GM18517 (cell line): ENCODE results near the gene TCEA2.

Experiments used
- ATAC-seq: cut with Tn5 transposase; IDR thresholded peaks from one replicate; pipeline ENCODE4 v1.9.1; 2021; ENCODE audit warnings: mild to moderate bottlenecking, moderate library complexity; ENCODE audit not compliant: unreplicated experiment

The TCEA2 gene

GRCh38 chr20:64048402-64049044 is 14.5 kb upstream of the TCEA2 start:
- no peak for ATAC-seq

DNA sequence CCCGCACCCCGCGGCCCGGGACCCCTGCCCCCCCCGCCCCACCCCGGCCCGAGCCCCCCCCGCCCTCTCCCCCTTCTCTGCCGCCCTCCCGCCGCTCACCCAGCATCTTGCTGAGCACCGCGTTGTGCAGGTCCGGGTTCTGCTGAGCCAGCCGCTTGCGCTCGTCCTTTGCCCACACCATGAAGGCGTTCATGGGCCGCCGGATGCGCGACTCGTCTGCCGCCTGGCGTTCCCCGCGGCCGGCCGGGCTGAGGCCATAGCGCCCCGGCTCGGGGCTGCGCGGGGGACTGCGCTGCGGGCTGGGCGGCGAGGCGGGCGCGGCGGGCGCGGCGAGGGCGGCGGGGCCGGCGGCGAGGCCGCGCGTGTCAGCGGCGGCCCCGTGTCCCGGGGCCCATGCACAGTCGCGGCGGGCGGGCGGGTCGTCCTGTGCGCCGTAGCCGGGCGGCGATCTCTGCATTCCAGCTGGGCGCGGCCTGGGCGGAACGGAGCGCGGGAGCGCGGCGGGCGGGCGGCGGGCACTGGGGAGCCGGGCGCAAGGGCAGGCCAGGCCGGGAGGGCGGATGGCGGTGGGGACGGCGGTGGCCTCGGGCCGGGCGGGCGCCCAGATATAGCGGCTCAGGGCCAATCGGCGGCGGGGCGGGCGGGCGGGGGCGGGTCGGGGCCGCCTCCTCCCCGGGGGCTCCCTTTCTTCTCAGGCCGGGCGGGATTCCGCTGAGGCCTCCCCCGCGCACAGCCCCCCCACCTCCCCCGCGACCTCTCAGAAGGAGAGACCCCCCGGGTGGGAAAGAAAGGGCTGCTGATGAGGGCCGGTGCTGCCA is 13.7 kb upstream of the TCEA2 start, which contains the start of gene SOX18:
SOX18 (minus strand) TSS at position 580 of the 818 bp plus-strand sequence; CDS start at position 457, 123 bp downstream.
- ATAC-seq = no peak

DNA sequence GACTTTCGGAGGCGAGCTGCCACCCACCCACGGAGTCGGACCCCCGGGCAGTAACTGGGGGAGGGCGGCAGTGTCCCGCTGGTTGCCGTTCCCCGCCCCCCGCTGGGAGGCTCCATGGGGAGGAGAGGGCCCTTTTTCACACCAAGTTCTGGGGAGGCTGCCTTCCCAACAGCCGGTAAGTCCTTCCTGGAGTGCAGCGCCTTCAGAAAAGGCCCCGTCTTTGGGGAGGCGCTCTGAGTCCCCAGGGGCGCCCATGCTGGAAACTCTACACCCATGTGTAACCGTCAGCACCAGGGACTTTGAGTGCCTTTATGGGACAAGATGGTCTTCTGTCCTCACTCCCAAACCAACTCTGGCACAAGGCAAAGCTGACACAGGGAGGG is 13.1 kb upstream of the TCEA2 start:
- no peak for ATAC-seq

- no peak for ATAC-seq
These were observed 12.6 kb upstream of the TCEA2 start for GRCh38 chr20:64050261-64051032.

DNA sequence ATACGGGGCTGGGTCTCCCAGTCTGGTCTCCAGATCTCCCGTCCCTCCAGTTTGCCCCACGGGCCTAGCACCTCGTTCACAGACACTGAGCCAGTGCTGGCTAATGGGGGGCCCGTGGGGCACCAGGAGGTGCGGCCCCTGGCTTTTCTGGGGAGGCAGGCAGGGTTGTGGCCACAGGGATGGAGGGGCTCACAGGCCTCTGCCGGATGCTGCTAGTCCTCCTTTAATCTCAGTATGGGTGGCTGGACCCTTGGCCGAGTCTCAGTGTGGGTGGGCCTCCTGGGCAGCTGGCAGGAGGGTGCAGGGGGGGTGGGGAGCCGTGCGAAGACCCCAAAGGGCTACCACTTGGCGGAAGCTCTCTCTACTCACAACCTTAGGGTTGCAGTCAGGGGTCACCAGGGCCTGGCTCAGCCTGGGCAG is 12.0 kb upstream of the TCEA2 start:
- ATAC-seq = no peak

DNA sequence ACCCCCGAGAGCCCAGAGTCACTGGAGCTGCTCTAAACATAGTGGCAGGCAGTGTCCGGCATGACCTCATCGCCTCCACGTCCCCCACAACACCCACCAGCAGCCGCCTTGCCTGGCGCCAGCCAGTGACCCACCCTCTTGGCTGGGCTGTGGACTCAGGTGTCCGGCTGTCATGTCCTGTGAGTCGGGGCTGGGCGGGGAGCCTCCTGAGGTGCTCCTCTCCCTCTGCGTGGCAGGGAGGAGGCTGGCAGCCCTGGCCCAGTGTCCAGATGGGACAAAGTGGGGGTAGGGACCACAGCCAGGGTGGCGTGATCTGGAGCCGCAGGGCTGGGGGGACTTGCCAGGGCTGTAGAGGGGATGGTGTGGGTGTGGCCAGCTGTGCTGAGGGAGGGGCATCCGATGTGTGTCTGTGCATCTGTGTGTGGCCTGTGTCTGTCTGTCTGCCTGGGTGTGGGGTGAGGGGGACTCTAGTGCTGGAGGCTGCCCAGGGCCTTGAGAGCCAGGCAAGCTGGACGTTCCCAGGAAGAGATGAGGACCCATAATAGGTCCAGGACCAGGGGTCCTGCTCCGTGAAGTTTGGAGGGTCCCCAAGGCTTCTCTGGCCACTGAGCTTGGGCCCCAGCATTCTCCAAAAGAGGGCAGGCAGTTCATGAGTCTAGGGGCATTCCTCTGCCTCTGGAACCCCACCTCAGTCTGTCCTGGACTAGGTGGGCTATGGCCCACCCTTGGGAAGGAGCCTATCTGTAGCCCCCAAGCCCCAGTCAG is 11.3 kb upstream of the TCEA2 start:
- ATAC-seq = no peak

DNA sequence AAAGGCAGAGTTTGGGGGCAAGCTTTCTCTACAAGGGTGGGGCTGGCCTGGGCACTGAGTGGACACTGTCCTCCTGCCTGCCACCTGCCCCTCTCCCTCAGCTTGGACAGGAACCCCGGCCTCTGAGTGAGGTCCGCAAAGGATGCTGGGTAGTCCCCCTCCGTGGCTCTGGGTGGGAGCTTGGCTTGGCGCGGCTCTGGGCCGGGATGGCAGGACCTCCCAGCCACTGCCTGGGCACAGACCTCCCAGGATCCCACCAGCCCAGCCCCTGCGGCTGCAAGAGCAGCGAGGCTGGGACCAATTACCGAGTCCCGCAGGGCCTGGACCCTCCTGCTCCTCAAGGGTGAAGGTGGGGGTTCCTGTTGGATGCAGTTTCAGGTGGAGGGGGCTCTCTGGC is 10.7 kb upstream of the TCEA2 start:
- ATAC-seq = no peak

- ATAC-seq = no peak
These were observed 9.8 kb upstream of the TCEA2 start for GRCh38 chr20:64052987-64053840.

- ATAC-seq = no peak
These were observed 8.9 kb upstream of the TCEA2 start for GRCh38 chr20:64053841-64054661.

DNA sequence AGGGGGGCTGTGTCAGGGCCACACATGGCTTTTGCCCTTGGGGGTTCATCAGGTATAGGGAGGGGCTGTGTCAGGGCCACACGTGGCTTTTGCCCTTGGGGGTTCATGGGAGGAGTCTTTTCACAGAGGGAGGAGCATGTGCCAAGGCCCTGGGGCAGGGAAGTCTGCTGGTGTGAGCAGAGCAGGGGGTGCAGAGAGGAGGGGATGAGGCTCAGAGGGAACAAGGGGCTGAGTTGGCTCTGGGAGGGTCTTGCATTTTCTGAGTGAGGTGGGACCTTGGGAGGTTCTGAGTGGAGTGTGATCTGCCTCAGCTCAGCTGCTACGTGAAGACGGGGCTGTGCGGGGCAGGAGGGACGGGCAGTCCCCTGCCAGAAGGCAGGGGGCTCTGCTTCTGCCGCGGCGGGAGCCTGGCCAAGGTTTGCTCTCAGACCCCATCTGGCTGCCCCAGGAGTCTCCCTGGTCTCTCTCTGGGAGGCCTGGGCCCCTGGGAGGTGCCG is 7.6 kb upstream of the TCEA2 start:
- ATAC-seq = no peak

DNA sequence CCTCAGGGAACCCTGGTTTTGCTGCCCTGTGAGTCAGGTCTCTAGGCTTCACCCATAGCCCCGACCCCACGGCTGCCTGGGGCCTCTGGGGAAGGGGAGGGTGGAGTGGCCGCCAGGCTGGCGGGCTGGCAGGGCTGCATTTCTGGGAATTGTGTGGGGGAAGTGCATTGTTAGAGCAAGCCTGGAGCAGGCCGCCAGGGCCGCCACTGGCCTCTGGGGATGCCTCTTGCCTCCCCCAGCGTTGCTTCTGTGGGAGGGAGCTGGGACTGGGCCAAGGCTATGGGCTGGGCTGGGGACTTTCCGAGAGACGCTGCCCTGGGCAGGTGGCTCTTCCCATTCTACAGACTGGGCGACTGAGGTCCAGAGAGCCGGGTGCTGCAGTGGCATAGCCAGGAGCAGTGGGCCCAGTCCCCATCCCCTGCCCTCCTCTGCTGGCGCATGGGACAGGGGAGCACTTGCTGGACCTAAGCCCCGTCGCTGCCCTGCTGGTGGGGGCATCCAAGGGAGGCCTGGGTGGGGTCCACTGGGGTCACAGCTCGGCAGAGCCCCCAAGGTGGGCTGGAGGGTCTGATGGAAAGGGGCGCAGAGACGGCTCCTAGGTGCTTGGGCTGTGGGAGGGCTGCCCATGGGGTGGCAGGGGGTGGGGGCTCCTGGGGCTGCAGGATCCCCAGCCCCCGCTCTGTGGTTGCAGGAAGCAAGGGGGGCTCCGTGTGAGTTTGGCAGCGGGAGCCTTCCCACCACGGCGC is 6.9 kb upstream of the TCEA2 start:
- no peak for ATAC-seq

- no peak for ATAC-seq
These were observed 6.4 kb upstream of the TCEA2 start for GRCh38 chr20:64056639-64056888.

DNA sequence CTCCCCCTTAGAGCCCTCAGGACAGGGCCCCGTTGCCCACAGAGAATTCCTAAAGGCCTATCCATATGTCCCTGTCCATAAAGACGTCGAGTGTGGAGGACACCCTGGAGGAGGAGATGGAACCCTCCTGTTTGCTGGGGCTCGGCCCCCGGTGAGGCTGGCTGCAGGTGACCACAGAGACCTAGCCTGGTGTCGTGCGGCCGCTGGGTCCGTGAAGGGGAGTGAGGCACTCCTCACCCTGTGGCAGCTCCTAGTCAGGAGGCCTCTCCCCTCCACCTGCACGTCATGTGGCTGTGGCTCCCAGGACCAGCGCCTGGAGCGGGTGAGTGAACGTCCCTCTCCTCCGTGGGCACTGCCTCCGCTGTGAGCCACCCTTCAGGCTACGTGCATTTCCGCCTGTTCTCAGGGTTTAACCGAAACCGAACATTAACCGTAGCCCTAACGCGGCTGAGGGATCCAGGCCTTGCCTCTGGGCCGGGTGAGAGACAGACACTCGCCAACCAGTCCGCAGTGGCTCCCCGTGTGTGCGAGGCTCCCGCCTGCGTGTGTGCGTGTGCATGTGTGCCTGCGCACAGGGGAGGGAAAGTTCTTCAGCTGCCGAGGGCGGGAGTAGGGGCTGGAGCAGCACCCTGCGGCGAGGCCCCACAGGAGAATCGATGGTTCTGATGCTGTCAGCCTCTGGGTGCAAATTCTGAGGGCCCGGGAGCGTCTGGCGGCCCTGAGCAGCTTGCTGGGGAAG is 5.9 kb upstream of the TCEA2 start:
- no peak for ATAC-seq

- no peak for ATAC-seq
These were observed 5.1 kb upstream of the TCEA2 start for GRCh38 chr20:64057628-64058498.

DNA sequence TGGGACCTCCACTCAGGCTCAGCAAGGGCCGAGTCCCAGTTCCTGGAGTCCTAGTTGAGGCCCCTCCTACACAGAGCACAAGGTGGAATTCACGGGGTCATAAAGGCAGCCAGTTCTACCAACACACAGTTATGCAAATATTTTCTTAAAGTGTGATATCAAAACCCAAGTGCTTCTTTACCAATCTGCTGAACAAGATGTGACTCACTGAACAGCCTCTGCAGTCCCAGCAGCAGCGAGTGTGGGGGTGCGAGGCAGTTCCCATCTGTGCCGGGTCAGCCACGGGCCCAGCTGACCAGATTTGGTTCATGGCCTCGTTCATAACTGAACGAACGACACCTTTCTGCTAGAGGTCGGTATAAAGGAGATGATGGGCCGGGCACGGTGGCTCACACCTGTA is 4.5 kb upstream of the TCEA2 start:
- ATAC-seq = no peak

GRCh38 chr20:64062276-64062595 is 762 bp upstream of the TCEA2 start:
- ATAC-seq = no peak
